Measurements from ENCODE around the gene VEGFC. TPM values are rescaled to one million over a fixed set of nuclear protein-coding genes. Genes with fewer than 3 reads are reported as not detected.

Gene VEGFC
- total RNA-seq, 1 experiment from 2014 or later = 15.7 TPM

DNA sequence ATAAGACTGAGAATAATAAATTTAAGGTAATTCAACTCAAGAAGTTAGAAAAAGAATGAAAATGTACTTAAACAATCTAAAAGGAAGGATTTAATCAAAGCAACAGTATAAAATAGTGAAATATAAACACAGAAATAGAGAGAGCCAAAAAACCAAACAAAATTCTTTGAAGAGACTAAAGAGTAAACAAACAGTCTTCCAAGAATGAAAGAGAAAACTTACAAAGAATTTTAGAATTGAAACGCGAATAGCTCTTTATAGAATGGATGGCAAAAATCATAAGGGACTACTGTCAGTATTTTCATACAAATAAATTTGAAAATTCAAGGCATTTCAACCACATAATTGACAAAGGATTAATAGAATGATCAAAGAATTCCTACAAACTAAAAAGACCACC, 41.7 kb downstream of the VEGFC start:
- intact Hi-C loops (cut with micrococcal nuclease; ENCODE audit: unreplicated experiment) = no loop called here
- BruUV-seq (replicated peaks) = no TSS peak
- H3K4me3 ChIP-seq (ENCODE audit: low read depth in 2 of 2, low read length in 2 of 2) = no peak overlapping the region
- peaks cover 12% of the 10 kb centered on the region for H3K4me1 ChIP-seq (ENCODE audit: control insufficient read depth, insufficient read depth, low read length)
- no peaks in the 10 kb centered on the region for H3K36me3 ChIP-seq (ENCODE audit: control insufficient read depth, insufficient read depth, low read length)
- H3K9me3 ChIP-seq (ENCODE audit: control insufficient read depth, insufficient read depth, low read depth, low read length) = no peaks in the 10 kb centered on the region
- no peak for ATAC-seq
- TF ChIP-seq TCF7L2 (IDR thresholded peaks at IDR 0.05; ENCODE audit: low read depth, low read length) (no peak), SIN3A (IDR thresholded peaks at IDR 0.05; ENCODE audit: borderline replicate concordance, insufficient read depth, low read depth, low read length) (no peak), POLR2AphosphoS5 (IDR thresholded peaks at IDR 0.05; ENCODE audit: low read depth, low read length) (no peak)
- TF ChIP-seq, protein P1, sequence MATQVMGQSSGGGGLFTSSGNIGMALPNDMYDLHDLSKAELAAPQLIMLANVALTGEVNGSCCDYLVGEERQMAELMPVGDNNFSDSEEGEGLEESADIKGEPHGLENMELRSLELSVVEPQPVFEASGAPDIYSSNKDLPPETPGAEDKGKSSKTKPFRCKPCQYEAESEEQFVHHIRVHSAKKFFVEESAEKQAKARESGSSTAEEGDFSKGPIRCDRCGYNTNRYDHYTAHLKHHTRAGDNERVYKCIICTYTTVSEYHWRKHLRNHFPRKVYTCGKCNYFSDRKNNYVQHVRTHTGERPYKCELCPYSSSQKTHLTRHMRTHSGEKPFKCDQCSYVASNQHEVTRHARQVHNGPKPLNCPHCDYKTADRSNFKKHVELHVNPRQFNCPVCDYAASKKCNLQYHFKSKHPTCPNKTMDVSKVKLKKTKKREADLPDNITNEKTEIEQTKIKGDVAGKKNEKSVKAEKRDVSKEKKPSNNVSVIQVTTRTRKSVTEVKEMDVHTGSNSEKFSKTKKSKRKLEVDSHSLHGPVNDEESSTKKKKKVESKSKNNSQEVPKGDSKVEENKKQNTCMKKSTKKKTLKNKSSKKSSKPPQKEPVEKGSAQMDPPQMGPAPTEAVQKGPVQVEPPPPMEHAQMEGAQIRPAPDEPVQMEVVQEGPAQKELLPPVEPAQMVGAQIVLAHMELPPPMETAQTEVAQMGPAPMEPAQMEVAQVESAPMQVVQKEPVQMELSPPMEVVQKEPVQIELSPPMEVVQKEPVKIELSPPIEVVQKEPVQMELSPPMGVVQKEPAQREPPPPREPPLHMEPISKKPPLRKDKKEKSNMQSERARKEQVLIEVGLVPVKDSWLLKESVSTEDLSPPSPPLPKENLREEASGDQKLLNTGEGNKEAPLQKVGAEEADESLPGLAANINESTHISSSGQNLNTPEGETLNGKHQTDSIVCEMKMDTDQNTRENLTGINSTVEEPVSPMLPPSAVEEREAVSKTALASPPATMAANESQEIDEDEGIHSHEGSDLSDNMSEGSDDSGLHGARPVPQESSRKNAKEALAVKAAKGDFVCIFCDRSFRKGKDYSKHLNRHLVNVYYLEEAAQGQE (IDR thresholded peaks at IDR 0.05; ENCODE audit: insufficient read depth in 1 of 2, low read depth in 2 of 2, low read length in 1 of 2) = no peak
- TF ChIP-seq, protein P2, sequence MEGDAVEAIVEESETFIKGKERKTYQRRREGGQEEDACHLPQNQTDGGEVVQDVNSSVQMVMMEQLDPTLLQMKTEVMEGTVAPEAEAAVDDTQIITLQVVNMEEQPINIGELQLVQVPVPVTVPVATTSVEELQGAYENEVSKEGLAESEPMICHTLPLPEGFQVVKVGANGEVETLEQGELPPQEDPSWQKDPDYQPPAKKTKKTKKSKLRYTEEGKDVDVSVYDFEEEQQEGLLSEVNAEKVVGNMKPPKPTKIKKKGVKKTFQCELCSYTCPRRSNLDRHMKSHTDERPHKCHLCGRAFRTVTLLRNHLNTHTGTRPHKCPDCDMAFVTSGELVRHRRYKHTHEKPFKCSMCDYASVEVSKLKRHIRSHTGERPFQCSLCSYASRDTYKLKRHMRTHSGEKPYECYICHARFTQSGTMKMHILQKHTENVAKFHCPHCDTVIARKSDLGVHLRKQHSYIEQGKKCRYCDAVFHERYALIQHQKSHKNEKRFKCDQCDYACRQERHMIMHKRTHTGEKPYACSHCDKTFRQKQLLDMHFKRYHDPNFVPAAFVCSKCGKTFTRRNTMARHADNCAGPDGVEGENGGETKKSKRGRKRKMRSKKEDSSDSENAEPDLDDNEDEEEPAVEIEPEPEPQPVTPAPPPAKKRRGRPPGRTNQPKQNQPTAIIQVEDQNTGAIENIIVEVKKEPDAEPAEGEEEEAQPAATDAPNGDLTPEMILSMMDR (IDR thresholded peaks at IDR 0.05) = no peak
- no peak for DNase-seq (ENCODE audit: low read depth, low spot score)
- POLR2A ChIA-PET = no interaction called here
- H3K27me3 ChIP-seq (ENCODE audit: control insufficient read depth, insufficient read depth, low read length) = no peaks in the 10 kb centered on the region
- no peak overlapping the region; the same call in 1 of the 2 replicates for H3K27ac ChIP-seq (ENCODE audit: low read length)
- CTCF ChIA-PET = no interaction called here
- in situ Hi-C loops (cut with HindIII; ENCODE audit: low pct_unique_long_range_greater_than_20kb, low sequenced_read_pairs) = no loop called here

DNA sequence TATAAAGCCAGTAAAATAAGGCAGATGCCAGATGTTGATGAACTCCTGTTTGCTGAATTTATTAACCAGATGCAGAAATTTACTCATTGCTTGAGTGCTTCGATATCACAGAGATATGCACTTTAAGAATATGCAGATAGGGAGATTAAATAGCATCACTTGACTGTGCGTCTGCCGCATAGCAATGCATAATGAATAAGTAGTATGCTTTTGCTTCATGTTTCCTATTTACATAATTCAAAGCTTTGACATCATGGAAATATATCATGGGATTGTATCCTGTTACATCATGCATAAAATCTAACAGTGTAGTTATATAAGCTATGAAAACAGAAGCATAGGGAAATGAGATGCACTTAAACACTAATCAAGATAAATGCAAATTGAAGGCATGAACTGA, 45.9 kb downstream of the VEGFC start:
- no peaks in the 10 kb centered on the region for H3K27me3 ChIP-seq (ENCODE audit: control insufficient read depth, insufficient read depth, low read length)
- in situ Hi-C loops (cut with HindIII; ENCODE audit: low pct_unique_long_range_greater_than_20kb, low sequenced_read_pairs) = no loop called here
- no peak overlapping the region for H3K4me3 ChIP-seq (ENCODE audit: low read depth in 2 of 2, low read length in 2 of 2)
- no peaks in the 10 kb centered on the region for H3K36me3 ChIP-seq (ENCODE audit: control insufficient read depth, insufficient read depth, low read length)
- intact Hi-C loops (cut with micrococcal nuclease; ENCODE audit: unreplicated experiment) = no loop called here
- ChIA-PET CTCF (no interaction called here), POLR2A (no interaction called here)
- DNase-seq (ENCODE audit: low read depth, low spot score) (no peak), ATAC-seq (no peak)
- H3K27ac ChIP-seq (ENCODE audit: low read length) = no peak overlapping the region
- no peaks in the 10 kb centered on the region for H3K4me1 ChIP-seq (ENCODE audit: control insufficient read depth, insufficient read depth, low read length)
- BruUV-seq (replicated peaks) = no TSS peak
- TF ChIP-seq POLR2AphosphoS5 (IDR thresholded peaks at IDR 0.05; ENCODE audit: low read depth, low read length) (no peak), TCF7L2 (IDR thresholded peaks at IDR 0.05; ENCODE audit: low read depth, low read length) (no peak), SIN3A (IDR thresholded peaks at IDR 0.05; ENCODE audit: borderline replicate concordance, insufficient read depth, low read depth, low read length) (no peak)
- TF ChIP-seq, protein P2 (IDR thresholded peaks at IDR 0.05) = no peak
- TF ChIP-seq, protein P1 (IDR thresholded peaks at IDR 0.05; ENCODE audit: insufficient read depth in 1 of 2, low read depth in 2 of 2, low read length in 1 of 2) = no peak
- H3K9me3 ChIP-seq (ENCODE audit: control insufficient read depth, insufficient read depth, low read depth, low read length) = no peaks in the 10 kb centered on the region
